Urinary bladder (tissue), 4 donors: ENCODE data around the gene KDELR1. TPM values are rescaled to one million over a fixed set of nuclear protein-coding genes. Genes with fewer than 3 reads are reported as not detected.

Experiments
- DNase-seq: peaks from one replicate; pipeline ENCODE4 v3.0.0-alpha.2; 2015; ENCODE audit errors: extremely low spot score
- H3K27ac ChIP-seq: one replicate; pipeline ENCODE4 v1.5.1; 2013; ENCODE audit warnings: low read depth, mild to moderate bottlenecking, moderate library complexity
- H3K36me3 ChIP-seq: one replicate; pipeline ENCODE4 v1.6.1; 2013; ENCODE audit warnings: mild to moderate bottlenecking, moderate library complexity; ENCODE audit not compliant: insufficient read depth
- H3K4me1 ChIP-seq: one replicate; pipeline ENCODE4 v1.6.1; 2013; ENCODE audit warnings: mild to moderate bottlenecking, moderate library complexity; ENCODE audit not compliant: insufficient read depth
- H3K4me3 ChIP-seq: one replicate; pipeline ENCODE4 v1.5.1; 2013; ENCODE audit warnings: low read depth, low read length
- WGBS: extraction: QIAGEN DNeasy Blood & Tissue Kit; methylation state at CpG from one replicate; pipeline ENCODE4 v1.1.7; 2013; 5-methylcytosine and 5-hydroxymethylcytosine counted together
- polyA plus RNA-seq: library from polyadenylated mRNA; stranded (reverse); fragments of 200-250 nt; gene quantifications from one replicate; pipeline ENCODE4 v1.2.3, GENCODE V29; 2013
- total RNA-seq: library from RNA; depleted of rRNA; stranded (reverse); fragments of >200 nt; gene quantifications from one replicate; pipeline ENCODE4 v1.2.3, GENCODE V29; 2014
- donor health status: healthy with polysubstance abuse.
- donor health status: healthy.

KDELR1 gene
- total and polyA plus RNA-seq, 2 donors = 68.7 to 144 TPM

DNA sequence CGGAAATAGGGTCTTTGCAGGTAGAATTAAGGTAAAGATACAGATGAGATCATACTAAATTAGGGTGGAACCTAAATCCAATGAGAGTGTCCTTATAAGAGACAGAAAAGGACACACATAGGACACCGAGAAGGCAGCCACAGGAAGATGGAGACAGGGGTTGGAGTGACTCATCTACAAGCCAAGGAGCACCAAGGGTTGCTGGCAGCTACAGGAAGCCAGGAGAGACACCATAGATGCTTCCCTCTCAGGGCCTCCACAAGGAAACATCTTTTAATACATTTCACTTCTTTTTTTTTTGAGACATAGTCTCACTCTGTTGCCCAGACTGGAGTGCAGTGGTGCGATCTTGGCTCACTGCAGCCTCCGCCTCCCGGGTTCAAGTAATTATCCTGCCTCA is 37.7 kb downstream of the KDELR1 start:
- WGBS = 92% methylated on average over 5 of the region's 5 CpGs
- no peak for DNase-seq
- Histone ChIP-seq H3K4me3 (no peak overlapping the region), H3K27ac (no peak overlapping the region), H3K4me1 (no peaks in the 10 kb centered on the region), H3K36me3 (no peaks in the 10 kb centered on the region)

DNA sequence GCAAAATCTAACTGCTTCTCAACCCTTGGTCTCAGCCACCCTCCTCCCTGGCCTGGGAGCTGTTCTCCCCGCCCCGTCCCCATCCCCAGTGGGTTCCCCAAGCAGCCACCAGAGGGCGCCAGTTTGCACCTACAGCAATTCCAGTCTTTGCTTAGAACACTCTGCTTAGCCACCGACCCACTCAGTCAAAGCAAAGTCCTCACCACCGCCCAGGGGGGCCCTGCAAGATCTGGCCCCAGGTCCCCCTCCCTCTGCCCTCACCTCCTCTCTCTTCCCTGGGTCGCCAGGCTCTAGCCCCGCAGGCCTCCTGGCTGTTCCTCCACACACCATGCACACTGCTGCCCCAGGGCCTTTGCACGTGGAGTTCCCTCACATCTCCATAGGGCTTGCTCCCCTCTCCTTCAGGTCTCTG is 40.0 kb downstream of the KDELR1 start:
- H3K27ac ChIP-seq = no peak overlapping the region
- DNase-seq = no peak
- H3K4me3 ChIP-seq = no peak overlapping the region
- no peaks in the 10 kb centered on the region for H3K4me1 ChIP-seq
- H3K36me3 ChIP-seq = no peaks in the 10 kb centered on the region
- WGBS = 55% methylated on average over 8 of the region's 8 CpGs

DNA sequence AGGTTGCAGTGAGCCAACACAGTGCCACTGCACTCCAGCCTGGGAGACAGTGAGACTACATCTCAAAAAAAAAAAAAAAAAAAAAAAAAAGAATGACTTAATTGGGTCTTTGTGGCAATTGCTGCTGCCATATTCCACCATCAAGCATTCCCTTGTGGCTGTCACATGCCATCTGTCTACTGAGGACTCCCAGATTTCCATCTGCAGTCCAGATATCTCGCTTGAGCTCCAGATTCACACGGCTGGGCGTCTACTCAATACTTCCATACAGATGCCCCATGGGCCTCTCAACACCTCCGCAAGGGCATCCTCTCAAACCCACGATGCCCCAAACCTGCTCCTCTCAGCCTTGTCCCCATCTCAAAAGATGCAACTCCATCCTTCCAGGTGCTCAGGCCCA is 40.5 kb downstream of the KDELR1 start:
- Histone ChIP-seq H3K36me3 (no peaks in the 10 kb centered on the region), H3K27ac (no peak overlapping the region), H3K4me3 (no peak overlapping the region), H3K4me1 (no peaks in the 10 kb centered on the region)
- DNase-seq = no peak
- 93% methylated on average over 5 of the region's 5 CpGs for WGBS

DNA sequence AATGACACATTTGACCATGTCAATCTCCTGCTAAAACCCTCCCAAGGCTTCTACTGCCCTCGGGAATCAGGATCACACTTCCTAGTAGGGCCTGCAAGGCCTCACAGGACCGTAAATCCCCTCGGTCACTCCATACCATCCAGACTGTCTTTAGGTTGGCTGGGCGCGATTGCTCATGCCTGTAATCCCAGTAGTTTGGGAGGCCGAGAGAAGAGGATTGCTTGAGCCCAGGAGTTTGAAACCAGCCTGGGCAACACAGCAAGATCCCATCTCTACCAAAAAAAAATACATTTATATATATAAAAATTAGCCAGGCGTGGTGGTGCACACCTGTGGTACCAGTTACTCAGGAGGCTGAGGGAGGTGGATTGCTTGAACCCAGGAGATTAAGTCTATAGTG is 42.6 kb downstream of the KDELR1 start:
- no peaks in the 10 kb centered on the region for H3K36me3 ChIP-seq
- H3K4me3 ChIP-seq = no peak overlapping the region
- H3K4me1 ChIP-seq = no peaks in the 10 kb centered on the region
- DNase-seq = no peak
- 89% methylated on average over 7 of the region's 7 CpGs for WGBS
- no peak overlapping the region for H3K27ac ChIP-seq

DNA sequence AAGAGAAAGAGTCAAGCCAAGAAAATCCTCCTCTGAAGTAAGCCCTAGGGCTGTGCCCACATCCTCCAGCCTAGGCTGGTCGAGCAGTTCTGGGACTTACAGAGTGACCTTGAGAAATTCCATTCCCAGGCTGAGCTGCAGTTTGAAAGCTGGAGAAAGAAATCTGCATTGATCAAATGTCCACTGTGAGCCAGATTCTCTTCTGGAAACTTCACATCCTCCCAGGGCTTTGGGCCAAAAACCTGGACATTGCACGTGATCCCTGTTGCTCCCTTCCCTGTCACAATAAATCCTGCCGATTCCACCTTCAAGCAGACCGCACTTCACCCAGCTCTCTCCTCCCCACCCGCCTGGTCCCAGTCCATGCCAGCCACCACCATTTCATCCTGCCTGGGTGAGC is 43.3 kb downstream of the KDELR1 start:
- H3K27ac ChIP-seq = no peak overlapping the region
- H3K4me3 ChIP-seq = no peak overlapping the region
- DNase-seq = no peak
- H3K36me3 ChIP-seq = no peaks in the 10 kb centered on the region
- no peaks in the 10 kb centered on the region for H3K4me1 ChIP-seq
- 45% methylated on average over 5 of the region's 5 CpGs for WGBS

DNA sequence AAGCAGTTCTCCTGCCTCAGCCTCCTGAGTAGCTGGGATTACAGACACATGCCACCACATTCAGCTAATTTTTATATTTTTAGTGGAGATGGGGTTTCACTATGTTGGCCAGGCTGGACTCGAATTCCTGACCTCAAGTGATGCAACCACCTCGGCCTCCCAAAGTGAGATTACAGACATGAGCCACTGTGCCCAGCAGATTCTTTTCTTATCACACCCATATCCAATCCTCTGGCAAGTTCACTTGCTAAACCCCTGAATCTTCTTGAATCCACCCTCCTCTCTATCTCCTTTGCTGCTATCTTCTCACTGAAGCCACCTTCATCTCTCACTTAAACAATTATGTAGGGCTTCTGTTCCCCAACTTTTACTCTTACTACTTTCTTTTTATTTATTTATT is 45.2 kb downstream of the KDELR1 start:
- DNase-seq = no peak
- Histone ChIP-seq H3K4me1 (no peaks in the 10 kb centered on the region), H3K4me3 (no peak overlapping the region), H3K36me3 (no peaks in the 10 kb centered on the region), H3K27ac (no peak overlapping the region)
- WGBS = 91% methylated on average over 2 of the region's 2 CpGs

DNA sequence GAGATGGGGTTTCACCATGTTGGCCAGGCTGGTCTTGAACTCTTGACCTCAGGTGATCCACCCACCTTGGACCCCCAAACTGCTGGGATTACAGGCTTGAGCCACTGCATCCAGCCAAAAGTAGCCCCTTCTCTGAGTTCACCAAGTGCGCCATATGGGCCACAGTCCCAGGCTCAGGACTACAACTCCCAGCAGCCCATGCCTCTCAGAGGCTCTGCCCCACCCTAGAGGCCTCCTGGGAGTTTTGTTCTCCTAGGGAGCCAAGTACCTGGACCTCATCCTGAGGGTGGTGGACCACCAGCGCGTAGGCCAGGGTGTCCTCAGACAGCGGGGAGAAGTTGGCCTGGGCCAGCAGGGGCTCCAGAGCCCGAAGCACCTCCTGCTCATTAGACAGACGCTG is 46.5 kb downstream of the KDELR1 start:
- H3K27ac ChIP-seq = no peak overlapping the region
- WGBS = 99% methylated on average over 6 of the region's 6 CpGs
- H3K4me1 ChIP-seq = no peaks in the 10 kb centered on the region

DNA sequence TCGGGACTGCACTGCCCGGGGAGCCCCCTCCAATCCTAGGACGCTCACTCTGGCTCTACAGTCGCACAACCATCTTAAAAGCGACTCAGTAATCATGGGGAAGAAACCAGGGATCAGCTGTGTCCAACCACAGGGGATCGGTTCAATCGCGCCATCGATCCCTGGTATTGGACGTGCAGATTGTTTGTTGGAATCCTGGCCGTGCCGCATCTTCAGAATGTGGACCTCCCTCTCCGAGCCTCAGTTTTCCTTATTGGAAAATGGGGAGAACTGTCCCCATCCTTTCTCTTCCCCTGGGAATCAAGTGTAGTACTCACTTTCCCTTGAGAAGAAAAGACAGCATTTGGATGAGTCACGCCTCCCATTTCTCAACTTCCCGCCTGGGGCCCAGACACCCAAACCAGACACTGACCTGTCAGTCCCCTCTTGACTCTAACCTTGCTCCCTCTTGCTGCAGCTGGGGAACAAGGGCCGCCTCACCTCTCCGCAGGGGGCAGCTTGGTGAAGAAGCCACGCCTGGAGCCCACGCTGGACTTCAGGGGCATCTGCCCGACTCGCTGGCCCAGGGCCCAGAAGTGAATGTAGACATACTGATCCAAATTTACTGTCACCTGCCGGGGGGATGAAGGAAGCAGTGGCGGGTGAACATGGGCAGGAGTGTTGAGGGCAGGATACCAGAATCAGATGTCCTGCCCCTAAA is 48.4 kb downstream of the KDELR1 start:
- H3K36me3 ChIP-seq = no peaks in the 10 kb centered on the region
- no peaks in the 10 kb centered on the region for H3K4me1 ChIP-seq
- DNase-seq = no peak
- 94% methylated on average over 23 of the region's 23 CpGs for WGBS
- H3K27ac ChIP-seq = no peak overlapping the region
- H3K4me3 ChIP-seq = no peak overlapping the region

More for the DNA sequence above, 46.5 kb downstream of the KDELR1 start:
- no peak for DNase-seq
- no peaks in the 10 kb centered on the region for H3K36me3 ChIP-seq
- no peak overlapping the region for H3K4me3 ChIP-seq

DNA sequence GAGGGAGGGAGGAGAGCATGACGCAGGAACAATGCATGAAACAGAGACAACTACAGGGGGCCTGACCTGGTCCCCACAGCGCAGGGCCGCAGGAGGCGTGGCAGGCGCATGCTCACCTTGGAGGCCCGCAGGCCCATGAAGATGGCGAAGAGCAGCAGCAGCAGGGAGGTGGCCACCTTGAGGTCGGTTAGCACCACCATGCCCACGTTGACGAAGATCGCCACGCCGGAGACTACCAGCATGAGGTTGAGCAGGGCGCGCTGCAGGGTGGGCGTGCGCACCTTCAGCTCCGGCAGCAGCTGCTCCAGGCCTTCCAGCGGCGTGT is 49.0 kb downstream of the KDELR1 start:
- DNase-seq = no peak
- 93% methylated on average over 20 of the region's 20 CpGs for WGBS
- Histone ChIP-seq H3K4me1 (no peaks in the 10 kb centered on the region), H3K36me3 (no peaks in the 10 kb centered on the region), H3K4me3 (no peak overlapping the region), H3K27ac (no peak overlapping the region)

DNA sequence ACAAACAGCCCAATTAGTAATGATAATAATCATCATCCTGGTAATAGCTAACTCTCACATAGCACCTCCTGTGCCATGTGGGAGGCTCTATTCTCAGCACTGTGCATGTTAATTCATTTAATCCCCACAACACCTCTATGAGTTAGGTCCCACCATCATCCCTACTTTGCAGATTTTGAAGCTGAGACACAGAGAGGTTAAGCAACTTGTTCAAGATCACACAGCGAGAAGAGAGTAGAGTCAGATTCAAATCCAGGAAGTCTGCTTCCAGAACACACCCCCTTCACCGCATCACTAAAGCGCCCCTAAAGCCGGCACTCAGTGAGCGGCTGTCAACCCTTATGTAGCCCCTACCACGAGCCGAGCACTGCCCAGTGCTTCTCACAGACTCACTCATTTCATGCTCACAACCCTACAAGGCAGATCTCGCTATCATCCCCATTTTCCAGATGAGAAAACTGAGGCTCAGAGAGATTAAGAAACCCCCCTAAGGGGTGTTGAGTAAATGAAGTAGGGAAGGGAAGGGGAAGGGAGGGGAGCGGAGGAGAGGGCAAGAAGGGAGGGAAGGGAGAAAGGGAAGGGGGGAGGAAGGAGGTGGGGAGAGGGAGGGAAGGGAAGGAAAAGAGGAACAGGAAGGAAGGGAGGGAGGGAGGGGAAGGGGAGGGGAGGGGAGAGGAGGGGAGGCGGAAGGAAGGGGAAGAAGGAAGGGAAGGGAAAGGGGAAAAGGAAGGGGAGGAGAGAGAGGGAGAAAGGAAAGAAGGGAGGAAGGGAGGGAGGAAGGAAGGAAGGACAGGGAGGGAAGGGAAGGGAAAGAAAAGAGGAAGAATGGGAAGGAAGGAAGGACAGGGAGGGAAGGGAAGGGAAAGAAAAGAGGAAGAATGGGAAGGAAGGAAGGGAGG is 49.6 kb downstream of the KDELR1 start:
- H3K4me3 ChIP-seq = no peak overlapping the region
- no peaks in the 10 kb centered on the region for H3K36me3 ChIP-seq
- WGBS = 95% methylated on average over 10 of the region's 10 CpGs
- DNase-seq = no peak
- H3K4me1 ChIP-seq = no peaks in the 10 kb centered on the region
- no peak overlapping the region for H3K27ac ChIP-seq

DNA sequence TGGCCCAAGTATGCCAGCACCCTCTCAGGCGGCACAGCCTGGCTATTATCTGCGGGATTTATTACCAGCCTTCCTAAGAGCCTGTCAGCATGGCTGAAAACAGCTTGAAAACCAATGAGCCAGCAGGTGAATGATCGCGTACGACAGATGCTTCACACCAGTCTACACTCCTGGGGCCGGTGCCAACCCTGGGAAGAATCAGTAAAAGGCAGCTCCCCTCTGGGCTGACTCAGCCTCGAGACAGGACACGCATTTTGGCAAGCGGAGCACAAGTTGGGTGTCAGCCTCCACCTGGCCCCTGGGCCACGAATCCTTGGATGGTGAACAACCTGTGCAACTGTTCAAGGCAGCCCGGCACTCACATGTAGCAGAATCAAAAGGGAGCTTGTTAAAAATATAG is 50.4 kb downstream of the KDELR1 start:
- Histone ChIP-seq H3K4me3 (no peak overlapping the region), H3K27ac (no peak overlapping the region), H3K36me3 (no peaks in the 10 kb centered on the region), H3K4me1 (no peaks in the 10 kb centered on the region)
- 90% methylated on average over 11 of the region's 11 CpGs for WGBS
- no peak for DNase-seq

DNA sequence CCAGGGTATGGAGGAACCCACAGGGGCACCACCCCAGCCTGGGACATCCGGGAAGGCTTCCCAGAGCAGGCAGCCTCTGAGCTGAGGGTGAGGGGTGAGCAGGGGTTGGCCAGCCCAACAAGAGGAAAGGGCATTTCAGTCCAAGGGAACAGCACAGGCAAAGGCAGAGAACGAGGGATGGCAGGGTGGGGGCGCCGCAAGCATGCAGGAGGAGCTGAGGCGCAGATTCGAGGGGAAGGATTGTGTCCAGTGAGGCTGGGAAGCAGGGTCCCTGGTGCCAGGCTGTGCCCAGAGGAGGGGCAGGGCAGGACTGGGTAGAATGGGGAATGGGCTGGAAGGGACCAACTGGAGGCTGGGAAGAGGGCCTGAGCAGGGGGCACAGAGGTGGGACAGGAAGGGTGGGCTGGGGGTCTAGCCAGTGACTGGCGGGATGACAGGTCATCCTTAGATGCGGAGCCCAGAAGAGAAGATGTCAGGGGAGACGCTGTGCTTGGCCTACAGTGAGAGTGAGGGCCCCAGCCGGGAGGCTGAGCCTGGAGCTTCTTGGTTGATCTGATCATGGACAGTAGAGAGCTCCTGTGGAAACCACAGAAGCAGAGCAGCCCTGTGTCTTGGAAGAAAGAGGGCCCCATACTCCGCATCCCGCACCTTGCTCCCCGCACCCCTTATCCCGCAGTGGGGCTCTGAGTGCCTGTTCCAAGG is 52.4 kb downstream of the KDELR1 start:
- H3K4me1 ChIP-seq = no peaks in the 10 kb centered on the region
- H3K27ac ChIP-seq = no peak overlapping the region
- H3K36me3 ChIP-seq = no peaks in the 10 kb centered on the region
- DNase-seq = no peak
- WGBS = 93% methylated on average over 14 of the region's 14 CpGs
- no peak overlapping the region for H3K4me3 ChIP-seq

DNA sequence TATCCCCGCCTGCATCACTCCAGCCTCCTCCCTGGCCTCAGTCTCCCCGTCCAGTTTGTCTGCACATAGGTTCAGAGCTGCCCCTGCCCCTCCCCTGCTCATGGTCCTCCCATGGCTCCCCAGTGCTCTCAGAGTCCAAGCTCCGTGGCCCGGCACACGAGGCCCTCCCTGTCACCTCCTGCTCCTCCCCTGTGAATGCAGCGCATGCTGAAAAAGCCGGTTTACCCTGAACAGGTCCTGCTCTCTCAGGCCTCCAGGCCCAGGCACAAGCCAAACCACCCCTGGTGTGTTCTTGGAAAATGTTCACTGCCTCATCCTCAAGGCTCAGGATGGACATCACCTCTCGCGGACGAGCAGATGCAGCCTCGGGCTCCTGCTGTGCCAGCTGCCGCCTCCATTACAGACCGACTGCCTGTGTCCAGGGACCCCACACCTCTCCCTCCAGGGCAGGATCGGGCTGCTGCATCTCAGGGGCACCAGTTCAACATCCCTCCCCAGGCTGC is 53.0 kb downstream of the KDELR1 start:
- WGBS = 93% methylated on average over 14 of the region's 14 CpGs
- no peak overlapping the region for H3K27ac ChIP-seq
- no peak overlapping the region for H3K4me3 ChIP-seq
- no peak for DNase-seq
- no peaks in the 10 kb centered on the region for H3K4me1 ChIP-seq
- H3K36me3 ChIP-seq = no peaks in the 10 kb centered on the region
